H1 (cell line): ENCODE measurements around the gene FARSB. TPM values are rescaled to one million over a fixed set of nuclear protein-coding genes. Genes with fewer than 3 reads are reported as not detected.

ENCODE experiments used
- CTCF ChIA-PET: fragments of 300-600 bp; sonication (Branson Sonifier 250); formaldehyde crosslinking; loops from one replicate; lab custom pipeline; 2021; ENCODE audit not compliant: partially characterized antibody; lab: Charles Lee
- POLR2A ChIA-PET: fragments of 300-600 bp; sonication (Branson Sonifier 250); formaldehyde crosslinking; loops from one replicate; lab custom pipeline; 2021; ENCODE audit warnings: inconsistent platforms; ENCODE audit not compliant: partially characterized antibody; lab: Charles Lee
- DNase-seq, 2 experiments: peaks; one replicate each; pipeline versions ENCODE4 v3.0.0 to v3.0.0-alpha.2; 2010 to 2022; ENCODE audit warnings: low spot score in 2 of 2, low read depth in 1 of 2, mixed read lengths in 1 of 2
- FAIRE-seq: peaks from 2 replicates; lab custom pipeline; 2011; peaks lifted over from hg19 to GRCh38; lab: Jason Lieb, UNC
- H2AFZ ChIP-seq: 2 replicates; pipeline ENCODE4 v1.8.1; 2012; ENCODE audit warnings: low read length, inconsistent platforms
- H2AK5ac ChIP-seq: 2 replicates; pipeline ENCODE4 v1.6.1; 2013; ENCODE audit warnings: low read depth, low read length
- H2BK120ac ChIP-seq: replicated peaks from 2 replicates; pipeline ENCODE3; 2013; ENCODE audit warnings: low read depth, low read length, inconsistent platforms
- H2BK12ac ChIP-seq: 2 replicates; pipeline ENCODE4 v1.6.1; 2013; ENCODE audit warnings: low read depth, low read length
- H2BK15ac ChIP-seq: 2 replicates; pipeline ENCODE4 v1.6.1; 2013; ENCODE audit warnings: low read length
- H2BK20ac ChIP-seq: 2 replicates; pipeline ENCODE4 v1.6.1; 2013; ENCODE audit warnings: low read length
- H2BK5ac ChIP-seq: 2 replicates; pipeline ENCODE4 v1.6.1; 2013; ENCODE audit warnings: low read depth, low read length
- H3K14ac ChIP-seq: 2 replicates; pipeline ENCODE4 v1.6.1; 2013; ENCODE audit warnings: inconsistent platforms; ENCODE audit not compliant: insufficient read length
- H3K18ac ChIP-seq: 2 replicates; pipeline ENCODE4 v1.6.1; 2013; ENCODE audit warnings: low read length; ENCODE audit errors: extremely low read depth
- H3K23ac ChIP-seq: 2 replicates; pipeline ENCODE4 v1.6.1; 2013; ENCODE audit warnings: inconsistent platforms; ENCODE audit not compliant: insufficient read length
- H3K23me2 ChIP-seq: 2 replicates; pipeline ENCODE4 v1.6.1; 2013; ENCODE audit warnings: low read depth, low read length
- H3K27ac ChIP-seq: 2 replicates; pipeline ENCODE4 v1.6.1; 2011; ENCODE audit warnings: low read depth, low read length, inconsistent platforms
- H3K27me3 ChIP-seq, 4 experiments: replicated peaks in 1 of 4; 1 replicate in 1 of 4; 2 replicates in 3 of 4; pipeline versions ENCODE4 v1.6.1 to v1.8.1; 2011 to 2013; ENCODE audit warnings: low read length in 3 of 4, mild to moderate bottlenecking in 3 of 4, inconsistent platforms in 2 of 4, mixed read lengths in 2 of 4, moderate library complexity in 1 of 4; ENCODE audit not compliant: control insufficient read depth in 3 of 4, insufficient read depth in 3 of 4; ENCODE audit errors: extremely low read depth in 1 of 4
- H3K36me3 ChIP-seq, 4 experiments: 2 replicates each; pipeline versions ENCODE4 v1.6.1 to v1.8.1; 2011 to 2013; ENCODE audit warnings: mild to moderate bottlenecking in 4 of 4, low read length in 3 of 4, moderate library complexity in 2 of 4, control low read depth in 1 of 4, inconsistent platforms in 1 of 4; ENCODE audit not compliant: insufficient read depth in 4 of 4, control insufficient read depth in 2 of 4
- H3K4ac ChIP-seq: replicated peaks from 2 replicates; pipeline ENCODE3; 2013; ENCODE audit warnings: low read length, low read depth, mixed read lengths, inconsistent platforms; ENCODE audit not compliant: insufficient read length
- H3K4me1 ChIP-seq, 4 experiments: replicated peaks in 1 of 4; 1 replicate in 1 of 4; 2 replicates in 3 of 4; pipeline versions ENCODE4 v1.6.1 to v1.8.1; 2011 to 2013; ENCODE audit warnings: low read length in 3 of 4, inconsistent platforms in 2 of 4, mixed read lengths in 1 of 4; ENCODE audit not compliant: insufficient read depth in 4 of 4, control insufficient read depth in 3 of 4
- H3K4me2 ChIP-seq, 2 experiments: 2 replicates each; pipeline versions ENCODE4 v1.6.1 to v1.8.1; 2011 to 2013; ENCODE audit warnings: low read depth in 2 of 2, low read length in 2 of 2, control low read depth in 1 of 2, inconsistent platforms in 1 of 2, mild to moderate bottlenecking in 1 of 2; ENCODE audit not compliant: insufficient read depth in 1 of 2
- H3K4me3 ChIP-seq, 4 experiments: fragments of 200-600, 300-600 bp in 1 of 4; sonication (generic), shearing (Covaris generic), sonication (Bioruptor Twin) in 1 of 4; 2 replicates each; pipeline versions ENCODE4 v1.5.1 to v1.8.1; 2011 to 2016; ENCODE audit warnings: low read length in 4 of 4, low read depth in 3 of 4, control low read depth in 2 of 4, inconsistent platforms in 2 of 4, mild to moderate bottlenecking in 2 of 4, mixed read lengths in 1 of 4, moderate library complexity in 1 of 4; ENCODE audit not compliant: insufficient read depth in 2 of 4; ENCODE audit errors: extremely low read depth in 1 of 4
- H3K56ac ChIP-seq: replicated peaks from 2 replicates; pipeline ENCODE3; 2013; ENCODE audit warnings: low read depth, mild to moderate bottlenecking, mixed read lengths, low read length, inconsistent platforms; ENCODE audit not compliant: insufficient read length
- H3K79me1 ChIP-seq: 2 replicates; pipeline ENCODE4 v1.6.1; 2013; ENCODE audit warnings: low read depth, low read length, control low read depth
- H3K79me2 ChIP-seq, 2 experiments: 2 replicates each; pipeline versions ENCODE4 v1.6.1 to v1.8.1; 2012 to 2013; ENCODE audit warnings: low read length in 2 of 2, mild to moderate bottlenecking in 2 of 2, inconsistent platforms in 1 of 2; ENCODE audit not compliant: insufficient read depth in 2 of 2, control insufficient read depth in 1 of 2
- H3K9ac ChIP-seq, 4 experiments: replicated peaks in 1 of 4; 1 replicate in 1 of 4; 2 replicates in 3 of 4; pipeline versions ENCODE4 v1.6.1 to v1.8.1; 2011 to 2013; ENCODE audit warnings: low read depth in 3 of 4, low read length in 3 of 4, control low read depth in 2 of 4, mild to moderate bottlenecking in 2 of 4, moderate library complexity in 2 of 4, inconsistent platforms in 1 of 4; ENCODE audit errors: extremely low read depth in 1 of 4
- H3K9me3 ChIP-seq, 2 experiments: 2 replicates each; pipeline versions ENCODE4 v1.6.1 to v1.8.1; 2012 to 2013; ENCODE audit warnings: mild to moderate bottlenecking in 2 of 2, moderate library complexity in 2 of 2, control low read depth in 1 of 2, inconsistent platforms in 1 of 2, low read depth in 1 of 2, low read length in 1 of 2, mixed read lengths in 1 of 2; ENCODE audit not compliant: insufficient read depth in 2 of 2
- H4K20me1 ChIP-seq, 2 experiments: replicated peaks in 1 of 2; 2 replicates each; pipeline versions ENCODE3 to v1.8.1; 2011 to 2013; ENCODE audit warnings: inconsistent platforms in 2 of 2, low read length in 2 of 2, mild to moderate bottlenecking in 1 of 2; ENCODE audit not compliant: insufficient read depth in 2 of 2, control insufficient read depth in 1 of 2
- H4K5ac ChIP-seq: 2 replicates; pipeline ENCODE4 v1.6.1; 2013; ENCODE audit warnings: low read length, low read depth, mixed read lengths, inconsistent platforms; ENCODE audit not compliant: insufficient read length
- H4K8ac ChIP-seq: 2 replicates; pipeline ENCODE4 v1.8.0; 2013; ENCODE audit warnings: mild to moderate bottlenecking, moderate library complexity, low read length, inconsistent platforms; ENCODE audit not compliant: insufficient read depth; ENCODE audit errors: extremely low read depth
- H4K91ac ChIP-seq: replicated peaks from 2 replicates; pipeline ENCODE3; 2013; ENCODE audit warnings: low read length, mixed read lengths, inconsistent platforms; ENCODE audit not compliant: insufficient read length
- EZH2 ChIP-seq: fragments of 200-600 bp; sonication (generic); IDR thresholded peaks from 2 replicates; pipeline ENCODE4 v1.7.1; 2012; ENCODE audit warnings: low read depth, mild to moderate bottlenecking, moderate library complexity, low read length, inconsistent platforms; ENCODE audit not compliant: severe bottlenecking
- FOSL1 ChIP-seq: IDR thresholded peaks from 2 replicates; pipeline ENCODE4 v1.6.1; 2011; ENCODE audit warnings: mild to moderate bottlenecking, low read depth, low read length, moderate library complexity; ENCODE audit not compliant: insufficient read depth
- GABPA ChIP-seq: IDR thresholded peaks from 2 replicates; pipeline ENCODE4 v1.6.1; 2011; ENCODE audit warnings: mild to moderate bottlenecking, low read length, moderate library complexity, borderline replicate concordance; ENCODE audit not compliant: insufficient read depth
- KDM1A ChIP-seq: fragments of 200-600, 300-600 bp; sonication (generic); IDR thresholded peaks from 2 replicates; pipeline ENCODE4 v1.7.1; 2016; ENCODE audit warnings: mild to moderate bottlenecking, low read length, borderline replicate concordance
- KDM5A ChIP-seq: fragments of 200-600 bp; IDR thresholded peaks from 2 replicates; pipeline ENCODE4 v1.7.1; 2012; ENCODE audit warnings: mild to moderate bottlenecking, low read length, inconsistent platforms, mixed read lengths
- SAP30 ChIP-seq: fragments of 300-600 bp; sonication (generic); IDR thresholded peaks from 2 replicates; pipeline ENCODE4 v1.7.1; 2012; ENCODE audit warnings: low read length, moderate library complexity, mild to moderate bottlenecking, inconsistent platforms; ENCODE audit not compliant: insufficient read depth, insufficient replicate concordance
- SP1 ChIP-seq: IDR thresholded peaks from 2 replicates; pipeline ENCODE4 v1.6.1; 2011; ENCODE audit warnings: low read depth, low read length
- TAF1 ChIP-seq: IDR thresholded peaks from 2 replicates; pipeline ENCODE4 v1.6.1; 2011; ENCODE audit warnings: mild to moderate bottlenecking, low read depth, low read length
- TAF7 ChIP-seq: optimal IDR thresholded peaks from 2 replicates; pipeline ENCODE3; 2011; ENCODE audit warnings: low read depth, mild to moderate bottlenecking, inconsistent platforms, low read length, moderate library complexity, borderline replicate concordance
- ZNF274 ChIP-seq: IDR thresholded peaks from 2 replicates; pipeline ENCODE4 v1.7.0; 2012; ENCODE audit warnings: low read length, borderline replicate concordance; ENCODE audit errors: extremely low read depth
- WGBS, 2 experiments: shearing (Covaris generic) in 1 of 2; methylation state at CpG; one replicate each; pipeline versions ENCODE4 v1.1.6 to v1.1.7; 2013 to 2015; ENCODE audit warnings: low lambda C conversion rate in 2 of 2, mixed read lengths in 2 of 2, inconsistent platforms in 1 of 2, low coverage in 1 of 2, missing lambda C conversion rate in 1 of 2; ENCODE audit not compliant: insufficient replicate concordance in 2 of 2, insufficient coverage in 1 of 2, insufficient read length in 1 of 2; ENCODE audit errors: extremely low coverage in 1 of 2, missing lambda C conversion rate in 1 of 2; 5-methylcytosine and 5-hydroxymethylcytosine counted together
- polyA plus RNA-seq, 7 experiments: library from polyadenylated mRNA; depleted of rRNA in 3 of 7; stranded (reverse) in 5 of 7; unstranded in 2 of 7; fragments of >200 nt in 5 of 7; fragments of 200-250 nt in 2 of 7; gene quantifications; 1 replicate in 5 of 7; 2 replicates in 1 of 7; 4 replicates in 1 of 7; pipeline versions ENCODE4 v1.2.1 to v1.2.3, GENCODE V29; 2011 to 2013; ENCODE audit warnings: missing spikeins in 2 of 7, mixed read lengths in 2 of 7
- total RNA-seq: library from RNA; stranded (reverse); fragmentation: NEBNext Ultra II Directional; extraction: Animal tissue kit (Norgen Biotek cat#: 25700); gene quantifications from 2 replicates; pipeline ENCODE4 v1.2.1, GENCODE V29; 2021

The FARSB gene
- total and polyA plus RNA-seq, 2 of the 8 experiments (the other 6 are each of a cell fraction or from before 2014, with no cell fraction given): 21.0 to 37.9 TPM

DNA sequence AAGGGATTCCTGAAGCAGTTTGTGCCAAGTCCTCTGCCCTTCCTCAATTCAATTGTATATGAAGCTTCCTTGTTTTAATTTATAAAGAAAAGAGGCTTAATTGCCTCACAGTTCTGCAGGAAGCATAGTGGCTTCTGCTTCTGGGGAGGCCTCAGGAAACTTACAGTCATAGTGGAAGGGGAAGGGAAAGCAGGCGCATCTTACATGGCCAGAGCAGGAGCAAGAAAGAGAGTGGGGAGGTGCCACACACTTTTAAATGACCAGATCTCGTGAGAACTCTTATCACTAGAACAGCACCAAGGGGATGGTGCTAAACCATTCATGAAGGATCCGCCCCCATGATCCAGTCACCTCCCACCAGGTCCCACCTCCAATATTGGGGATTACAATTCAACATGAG, 117.4 kb downstream of the FARSB start:
- ChIA-PET POLR2A (no interaction called here), CTCF (no interaction called here)
- Histone ChIP-seq H3K9ac (no peak overlapping the region), H3K4me1 (peaks cover 0 to 2% (median 0%) of the 10 kb centered on the region in 4 experiments; a peak in 2 of 7 replicates), H4K8ac (no peak overlapping the region), H4K5ac (no peak overlapping the region), H2BK15ac (no peak overlapping the region), H3K23me2 (no peaks in the 10 kb centered on the region), H3K79me1 (no peaks in the 10 kb centered on the region), H3K14ac (no peak overlapping the region), H3K4me2 (no peak overlapping the region), H2BK120ac (no peak overlapping the region), H4K91ac (no peak overlapping the region), H2AK5ac (no peak overlapping the region), H3K56ac (no peak overlapping the region), H2BK20ac (no peak overlapping the region), H3K4me3 (no peak overlapping the region), H3K4ac (no peak overlapping the region), H3K23ac (no peak overlapping the region), H2BK12ac (no peak overlapping the region), H2AFZ (no peak overlapping the region), H3K79me2 (no peaks in the 10 kb centered on the region), H3K27ac (no peak overlapping the region), H4K20me1 (no peaks in the 10 kb centered on the region), H3K18ac (no peak overlapping the region), H3K27me3 (no peaks in the 10 kb centered on the region), H3K36me3 (no peaks in the 10 kb centered on the region), H2BK5ac (no peak overlapping the region), H3K9me3 (no peaks in the 10 kb centered on the region; a peak in 1 of 4 replicates)
- DNase-seq (no peak), FAIRE-seq (no peak)
- TF ChIP-seq FOSL1 (no peak), ZNF274 (no peak), GABPA (no peak), TAF7 (no peak), SP1 (no peak), KDM1A (no peak), TAF1 (no peak), KDM5A (no peak), SAP30 (no peak), EZH2 (no peak)
- WGBS, 2 experiments: 87% methylated on average over 3 of the region's 3 CpGs; no CpG with 5 or more reads in 1 of the 2 experiments
